Sigmoid colon (tissue), 4 donors: ENCODE results near the gene DMRTB1.

Source experiments
- CTCF ChIP-seq, 4 experiments: fragments of 450-650 bp in 3 of 4; fragments of 200-600 bp in 1 of 4; IDR thresholded peaks; one replicate each; pipeline ENCODE4 v1.5.1; 2016 to 2019; ENCODE audit warnings: antibody characterized with exemption in 4 of 4, mild to moderate bottlenecking in 3 of 4, moderate library complexity in 2 of 4
- EP300 ChIP-seq, 4 donors: sonication (generic); formaldehyde crosslinking; IDR thresholded peaks; one replicate each; pipeline ENCODE4 v1.6.1; 2017; ENCODE audit warnings: antibody characterized with exemption in 4 of 4
- POLR2A ChIP-seq, 2 donors: fragments of 450-650 bp; IDR thresholded peaks; one replicate each; pipeline ENCODE4 v1.6.1; 2016; ENCODE audit warnings: antibody characterized with exemption in 2 of 2, mild to moderate bottlenecking in 2 of 2, moderate library complexity in 2 of 2

GRCh38 chr1:53419034-53419433 is 40.2 kb upstream of the DMRTB1 start:
- TF ChIP-seq CTCF (IDR thresholded peaks at IDR 0.05): no peak
- TF ChIP-seq POLR2A (IDR thresholded peaks at IDR 0.05): no peak
- TF ChIP-seq EP300 (IDR thresholded peaks at IDR 0.05): no peak
